ENCODE measurements around the gene GLCE.

The GLCE gene

DNA sequence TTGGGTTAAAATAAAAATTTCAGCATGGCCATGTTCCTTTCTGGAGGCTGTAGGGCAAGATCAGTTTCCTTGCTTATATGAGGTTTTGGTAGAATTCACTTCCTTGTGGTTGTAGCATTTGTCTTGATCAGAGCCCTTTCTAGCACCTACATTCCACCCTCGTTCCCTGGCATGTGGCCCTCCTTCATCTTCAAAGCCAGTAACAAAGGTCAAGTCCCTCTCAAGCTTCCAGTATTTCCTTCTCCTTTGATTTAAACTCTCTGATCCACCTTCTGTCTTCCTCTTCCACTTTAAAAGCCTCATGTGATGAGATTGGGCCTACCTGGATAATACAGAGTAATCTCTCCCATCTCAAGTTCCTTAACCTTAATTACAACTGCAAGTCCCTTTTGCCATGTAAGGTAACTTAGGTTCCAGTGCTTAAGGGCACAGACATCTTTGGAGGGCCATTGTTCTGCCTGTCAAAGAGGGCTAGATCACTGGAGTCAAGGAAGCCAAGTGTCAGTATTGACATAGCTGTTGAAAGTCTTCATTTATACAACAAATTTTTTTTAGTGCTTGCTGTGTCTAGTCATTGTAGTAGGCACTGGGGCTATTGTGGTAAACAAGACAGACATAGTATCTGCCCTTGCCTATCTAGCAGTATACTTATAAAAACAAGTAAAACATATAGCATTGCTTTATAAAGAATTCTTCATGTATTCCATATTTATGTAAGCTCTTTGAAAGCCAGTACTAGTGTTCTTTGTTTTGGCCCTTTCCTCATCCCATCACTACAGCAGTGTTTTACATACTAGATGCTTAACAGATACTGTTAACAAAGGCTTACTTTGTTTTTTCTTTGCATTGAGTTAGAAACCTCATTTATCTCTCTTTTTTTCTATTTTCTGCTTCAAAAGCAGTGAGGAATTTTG is 40.7 kb downstream of the GLCE start:
- DNase-seq (ENCODE audit: low read depth in 1 of 2, low spot score in 1 of 2): no peak

DNA sequence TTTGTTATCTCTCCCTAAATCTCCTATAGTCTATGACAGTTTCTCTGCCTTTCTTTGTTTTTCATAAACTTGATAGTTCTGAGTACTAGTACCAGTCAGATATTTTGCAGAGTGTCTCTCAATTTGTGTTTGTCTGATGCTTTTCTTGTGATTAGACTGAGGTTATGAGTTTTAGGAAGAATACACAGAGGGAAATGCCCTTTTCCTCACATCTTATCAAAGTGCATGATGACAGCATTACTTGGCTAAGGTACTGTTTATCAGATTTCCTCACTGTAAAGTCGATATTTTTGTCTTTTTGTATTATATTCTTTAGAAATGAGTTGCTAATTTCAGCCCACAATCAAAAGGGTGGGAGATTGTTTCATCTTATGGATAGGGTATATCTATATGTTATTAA is 45.6 kb downstream of the GLCE start:
- no peak for DNase-seq (ENCODE audit: low read depth in 1 of 2, low spot score in 1 of 2)

DNA sequence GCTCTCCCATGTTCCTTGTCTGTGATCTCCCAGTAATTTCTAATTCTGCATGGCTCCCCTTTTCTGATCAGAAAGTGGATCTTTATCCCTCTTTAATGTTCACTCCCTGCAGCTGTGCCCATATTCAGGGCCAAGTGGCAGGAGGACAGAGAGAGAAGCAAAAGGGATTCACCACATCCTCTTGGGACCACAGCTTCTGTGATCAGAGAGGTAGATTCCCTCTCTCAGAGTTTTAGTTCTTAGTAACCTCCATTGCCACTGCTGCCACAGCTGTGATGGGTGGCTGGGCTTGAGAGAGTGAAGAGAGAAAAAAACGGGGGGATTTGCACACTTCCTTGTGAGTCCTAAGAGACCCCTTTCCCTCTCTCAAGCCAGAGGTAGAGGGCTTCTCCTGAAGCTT is 49.2 kb downstream of the GLCE start:
- no peak for DNase-seq (ENCODE audit: low read depth in 1 of 2, low spot score in 1 of 2)

DNA sequence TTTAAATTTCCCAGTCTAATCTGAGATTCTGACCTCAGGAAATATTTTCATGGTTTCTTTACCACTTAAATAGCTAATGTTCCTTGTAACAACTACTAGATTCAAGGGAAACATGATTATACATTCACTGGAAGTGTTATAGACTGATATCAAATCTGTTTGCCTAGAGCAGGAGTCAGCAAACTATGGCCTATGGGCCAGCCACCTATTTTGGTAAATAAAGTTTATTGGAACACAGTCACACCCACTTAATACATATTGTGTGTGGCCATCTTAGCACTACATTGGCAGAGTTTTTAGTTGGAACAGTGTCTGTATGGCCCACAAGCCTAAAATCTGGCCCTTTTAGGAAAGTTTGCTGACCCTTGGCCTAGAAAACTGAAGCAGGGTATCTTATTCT is 50.1 kb downstream of the GLCE start:
- no peak for DNase-seq (ENCODE audit: low read depth in 1 of 2, low spot score in 1 of 2)

DNA sequence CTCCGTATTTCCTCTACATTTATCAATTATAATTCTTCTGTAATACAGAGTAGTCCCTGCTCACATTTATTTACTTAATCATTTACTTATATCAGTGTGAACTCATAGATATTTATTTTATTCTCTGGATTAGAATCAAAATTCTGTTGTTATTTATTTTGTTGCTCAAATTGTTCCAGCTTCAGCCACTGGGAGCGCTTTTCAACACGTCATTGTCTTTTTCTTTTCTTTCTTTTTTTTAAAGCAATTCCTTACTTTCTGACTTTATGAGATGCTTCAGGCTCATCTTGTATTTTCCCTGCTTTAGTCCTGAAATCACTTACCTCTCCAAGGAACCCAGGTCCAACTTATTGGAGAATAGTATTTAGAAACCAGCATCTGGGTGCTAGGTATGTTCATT is 53.4 kb downstream of the GLCE start:
- DNase-seq (ENCODE audit: low read depth in 1 of 2, low spot score in 1 of 2): no peak

DNA sequence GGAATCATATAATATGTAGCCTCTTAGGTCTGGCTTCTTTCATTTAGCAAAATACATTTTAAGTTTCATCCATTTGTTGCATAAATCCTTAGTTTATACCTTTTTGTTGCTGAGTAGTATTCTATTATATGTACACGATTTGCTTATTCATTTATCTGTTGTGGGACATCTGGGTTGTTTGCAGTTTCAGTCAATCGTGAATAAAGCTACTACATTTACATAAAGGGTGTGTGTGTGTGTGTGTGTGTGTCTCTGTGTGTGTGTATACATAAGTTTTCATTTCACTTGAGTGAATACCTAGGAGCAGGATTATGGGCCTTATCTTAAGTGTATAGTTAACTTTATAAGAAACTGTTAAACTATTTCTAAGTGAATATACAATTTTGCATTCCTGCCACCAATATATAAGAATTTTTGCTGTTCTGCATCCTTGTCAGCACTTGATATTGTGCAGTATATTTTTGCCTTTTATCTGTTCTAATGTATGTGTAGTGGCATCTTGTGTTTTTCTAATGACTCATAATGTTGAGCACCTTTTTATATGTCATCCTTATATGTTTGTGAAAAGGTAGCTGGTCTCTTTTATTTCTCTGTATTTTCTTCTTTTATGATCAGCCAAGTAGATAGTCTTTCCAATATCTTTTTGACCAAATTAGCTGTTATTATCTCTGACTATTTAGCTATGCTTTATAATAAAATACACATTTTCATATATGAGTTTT is 55.0 kb downstream of the GLCE start:
- DNase-seq (ENCODE audit: low read depth in 1 of 2, low spot score in 1 of 2): no peak

DNA sequence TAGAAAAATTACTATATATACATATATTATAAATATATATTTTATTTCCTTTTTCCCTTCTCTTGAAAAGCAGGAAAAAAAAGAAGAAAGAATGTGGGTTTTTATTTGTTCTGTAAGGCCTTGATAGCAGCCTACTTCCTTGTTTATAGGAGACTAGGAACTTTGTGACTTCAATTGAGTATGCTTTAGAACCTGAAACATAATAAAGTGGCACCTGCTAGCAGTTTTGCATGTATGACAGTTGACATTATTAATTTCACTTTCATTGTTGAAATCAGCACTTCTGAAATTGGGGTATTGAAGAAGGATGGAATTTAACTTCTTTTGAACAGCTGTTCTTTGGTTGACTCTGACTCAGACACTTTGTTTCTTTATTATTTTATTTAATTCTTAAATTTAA is 56.9 kb downstream of the GLCE start:
- no peak for DNase-seq (ENCODE audit: low read depth in 1 of 2, low spot score in 1 of 2)

DNA sequence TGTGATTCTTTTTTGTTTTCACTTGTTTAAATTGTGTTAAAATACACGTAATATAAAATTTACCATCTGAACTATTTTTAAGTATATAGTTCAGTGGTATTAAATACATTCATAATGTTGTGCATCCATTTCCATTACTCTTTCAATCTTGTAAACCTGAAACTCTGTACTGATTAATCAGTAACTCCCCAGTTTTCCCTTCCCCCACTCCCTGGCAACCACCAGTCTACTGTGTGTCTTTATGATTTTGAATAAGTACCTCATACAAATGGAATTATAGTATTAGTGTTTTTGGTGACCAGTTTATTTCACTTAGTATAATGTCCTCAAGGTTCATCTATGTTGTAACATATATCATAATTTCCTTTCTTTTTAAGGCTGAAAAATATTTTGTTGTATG is 59.3 kb downstream of the GLCE start:
- no peak for DNase-seq (ENCODE audit: low read depth in 1 of 2, low spot score in 1 of 2)

DNA sequence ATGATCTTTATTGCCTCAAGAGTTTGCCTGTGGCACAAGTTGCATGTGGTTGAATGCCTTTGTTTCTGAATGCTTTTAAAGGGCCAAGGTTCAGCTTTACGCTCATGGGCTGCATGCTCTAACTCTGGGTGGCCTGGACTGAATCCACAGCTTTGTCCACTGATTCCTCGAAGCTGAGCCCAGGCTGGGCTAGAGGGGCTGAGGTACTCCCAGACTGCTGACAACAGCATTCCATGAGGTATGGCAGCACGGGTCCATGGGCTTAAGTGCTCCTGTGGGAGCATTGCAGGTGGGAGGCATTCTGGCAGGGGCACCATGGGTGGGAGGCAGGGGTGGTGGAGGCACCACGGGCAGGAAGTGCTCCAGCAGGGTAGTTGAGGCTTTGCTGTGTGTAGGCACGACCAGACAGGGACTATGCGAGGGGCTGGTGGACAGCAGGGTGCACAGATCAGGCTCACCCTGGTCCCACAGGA is 61.6 kb downstream of the GLCE start:
- DNase-seq (ENCODE audit: low read depth in 1 of 2, low spot score in 1 of 2): no peak

DNA sequence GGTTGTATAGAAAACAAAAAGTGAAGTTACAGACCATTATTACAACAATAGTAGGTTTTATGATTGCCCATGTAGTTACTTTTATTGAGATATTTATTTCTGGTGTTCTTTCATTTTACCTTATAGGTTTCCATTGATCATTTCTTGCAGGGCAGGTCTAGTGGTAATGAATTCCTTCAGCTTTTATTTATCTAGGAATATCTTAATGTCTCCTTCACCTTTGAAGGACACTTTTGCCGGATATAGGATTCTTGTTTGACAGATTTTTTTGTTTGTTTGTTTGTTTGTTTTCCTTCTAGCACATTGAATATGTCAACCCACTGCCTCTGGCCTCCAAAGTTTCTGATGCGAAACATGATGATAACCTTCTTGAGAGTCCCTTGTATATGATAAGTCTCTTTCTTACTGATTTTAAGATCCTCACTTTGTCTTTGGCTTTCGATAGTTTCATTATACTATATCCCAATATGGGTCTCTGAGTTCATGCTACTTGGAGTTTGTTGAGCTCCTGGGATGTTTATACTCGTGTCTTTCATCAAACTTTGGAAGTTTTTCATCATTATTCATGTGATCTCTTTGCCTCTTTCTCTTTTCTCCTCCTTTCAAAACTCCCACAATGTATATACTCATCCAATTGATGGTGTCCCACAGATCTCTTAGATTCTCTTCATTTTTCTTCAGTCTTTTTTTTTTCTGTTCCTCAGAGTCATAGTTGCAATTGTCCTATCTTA is 62.8 kb downstream of the GLCE start:
- DNase-seq (ENCODE audit: low read depth in 1 of 2, low spot score in 1 of 2): no peak

DNA sequence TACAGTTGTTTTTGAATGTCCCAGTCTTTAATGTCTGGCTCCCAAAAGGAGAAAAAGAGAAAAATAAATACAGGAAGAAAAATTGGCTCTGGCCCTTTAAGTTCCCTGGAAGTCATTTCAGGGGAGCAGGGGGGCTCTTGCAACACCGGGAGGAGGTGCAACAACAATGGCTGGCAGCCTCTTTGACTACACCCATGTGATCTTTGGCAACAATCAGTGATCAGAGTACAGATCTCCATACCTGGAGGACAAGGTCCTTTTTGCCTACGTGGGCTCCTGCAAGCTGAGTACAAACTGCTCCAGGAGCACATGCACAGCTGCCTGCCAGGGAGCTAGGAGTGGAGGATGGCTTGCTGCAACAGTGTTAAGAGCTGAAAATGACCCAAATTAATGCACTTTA is 63.9 kb downstream of the GLCE start:
- DNase-seq (ENCODE audit: low read depth in 1 of 2, low spot score in 1 of 2): no peak

DNA sequence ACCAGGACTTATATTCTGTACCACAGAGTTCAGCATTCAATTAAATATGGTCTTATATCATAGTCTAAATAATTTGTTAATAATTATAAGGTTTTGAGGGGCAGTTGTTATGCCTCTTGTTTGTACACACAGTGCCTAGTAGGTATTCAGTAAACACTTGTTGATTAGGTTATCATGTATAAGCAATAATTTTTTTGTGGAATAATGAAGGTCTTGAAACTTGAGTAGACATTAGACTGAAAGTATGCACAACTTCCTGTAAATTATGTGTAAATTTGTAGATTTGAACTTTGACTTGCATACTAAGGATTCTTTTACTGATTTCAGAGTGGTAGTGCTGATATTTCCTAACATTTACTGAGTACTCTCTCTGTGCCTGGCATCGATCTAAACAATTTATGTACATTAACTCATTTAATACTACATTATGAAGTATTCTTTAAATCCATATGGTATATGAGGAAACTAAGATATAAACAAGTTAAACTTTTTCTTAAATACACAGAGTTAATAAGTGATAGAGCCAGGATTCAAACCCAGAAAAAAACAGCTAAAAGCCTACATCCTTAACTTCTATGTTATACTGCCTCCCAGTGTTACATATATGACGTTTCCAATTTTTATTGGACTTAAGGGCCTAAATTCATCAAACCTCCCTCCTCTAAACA is 65.1 kb downstream of the GLCE start:
- DNase-seq (ENCODE audit: low read depth in 1 of 2, low spot score in 1 of 2): no peak

DNA sequence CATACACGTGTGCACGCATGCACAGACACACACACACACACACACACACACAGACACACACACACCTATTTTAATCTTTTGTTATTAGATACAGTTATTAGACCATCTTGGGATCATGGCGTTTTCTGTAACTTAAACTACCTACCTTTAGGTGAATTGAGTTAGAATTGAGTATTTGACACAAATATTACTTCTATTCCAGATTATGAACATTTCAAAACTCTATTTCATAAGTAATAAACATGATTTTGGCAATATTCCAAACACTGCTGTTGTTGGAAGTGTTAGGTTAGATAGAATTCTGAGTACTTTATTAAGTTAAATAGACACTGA is 65.6 kb downstream of the GLCE start:
- no peak for DNase-seq (ENCODE audit: low read depth in 1 of 2, low spot score in 1 of 2)

DNA sequence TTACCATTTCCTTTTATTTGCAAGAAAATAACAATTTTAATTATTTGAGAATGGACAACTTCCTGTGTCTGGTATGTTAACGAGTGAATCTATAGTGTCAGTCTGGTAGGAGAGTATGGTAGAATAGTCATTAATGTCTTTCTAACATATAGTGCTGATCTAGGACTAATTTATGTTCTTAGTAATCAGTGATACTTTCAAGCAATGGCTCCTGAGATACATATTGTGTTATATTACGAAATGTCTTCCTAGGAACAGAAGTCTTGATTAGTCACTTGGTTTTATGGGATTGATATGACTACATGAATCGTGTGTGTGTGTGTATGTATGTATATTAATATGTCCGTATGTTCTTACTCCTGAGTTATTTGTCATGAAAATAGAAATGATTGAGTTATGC is 71.7 kb downstream of the GLCE start:
- DNase-seq (ENCODE audit: low read depth in 1 of 2, low spot score in 1 of 2): no peak

DNA sequence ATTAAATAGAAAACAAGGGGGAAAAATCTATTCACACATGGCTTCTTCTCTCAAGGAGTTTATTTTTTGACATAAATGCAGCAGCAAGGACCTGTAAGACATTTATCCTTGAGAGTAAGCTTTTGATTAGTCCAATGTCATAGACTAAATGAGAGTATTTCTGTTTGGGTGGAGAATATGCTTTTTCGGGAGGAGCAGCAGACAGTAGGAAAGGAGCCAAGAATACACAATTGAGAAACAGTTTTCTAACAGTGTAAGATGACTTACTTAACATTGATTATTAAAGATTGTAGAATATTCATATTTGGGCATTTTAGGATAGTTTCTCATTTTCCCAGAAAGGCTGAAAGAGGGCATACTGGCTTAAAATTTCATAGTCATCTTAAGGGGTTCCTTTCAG is 72.3 kb downstream of the GLCE start:
- no peak for DNase-seq (ENCODE audit: low read depth in 1 of 2, low spot score in 1 of 2)

DNA sequence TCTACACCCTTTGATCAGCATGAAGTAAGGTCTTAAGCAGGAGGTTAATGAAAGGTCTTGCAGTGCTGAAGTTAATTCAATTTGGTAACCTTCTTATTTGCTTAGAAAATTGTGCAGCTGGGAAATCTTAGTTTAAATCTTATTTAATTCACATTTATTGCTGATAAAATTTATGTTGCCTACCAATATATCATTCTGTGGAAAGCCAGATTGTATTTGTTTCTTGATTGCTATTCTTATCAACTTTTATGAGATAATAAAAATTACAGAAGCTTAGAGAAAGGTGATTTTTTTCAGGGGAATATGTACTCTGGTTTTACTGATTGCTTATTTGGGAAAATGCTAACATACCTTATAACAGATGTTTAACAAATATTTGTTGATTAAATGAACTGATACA is 74.2 kb downstream of the GLCE start:
- no peak for DNase-seq (ENCODE audit: low read depth in 1 of 2, low spot score in 1 of 2)

DNA sequence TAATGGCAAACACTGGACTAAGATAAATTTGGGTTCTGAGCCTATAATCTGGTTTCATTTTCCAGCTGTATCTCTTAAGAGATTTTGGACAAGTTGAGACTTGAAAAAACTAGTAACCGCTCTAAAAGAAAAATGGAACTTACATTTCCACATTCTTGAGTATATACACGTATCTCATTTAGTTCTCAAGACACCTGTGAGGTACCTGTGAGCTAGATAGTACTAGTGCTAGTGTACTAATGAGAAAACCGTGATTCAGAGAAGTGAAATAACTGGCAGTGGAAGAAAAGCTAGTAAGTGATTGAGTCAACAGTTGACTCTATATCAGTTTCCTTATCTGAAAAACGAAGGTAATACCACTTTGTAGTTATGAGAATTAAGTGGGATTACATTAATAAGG is 76.1 kb downstream of the GLCE start:
- no peak for DNase-seq (ENCODE audit: low read depth in 1 of 2, low spot score in 1 of 2)

DNA sequence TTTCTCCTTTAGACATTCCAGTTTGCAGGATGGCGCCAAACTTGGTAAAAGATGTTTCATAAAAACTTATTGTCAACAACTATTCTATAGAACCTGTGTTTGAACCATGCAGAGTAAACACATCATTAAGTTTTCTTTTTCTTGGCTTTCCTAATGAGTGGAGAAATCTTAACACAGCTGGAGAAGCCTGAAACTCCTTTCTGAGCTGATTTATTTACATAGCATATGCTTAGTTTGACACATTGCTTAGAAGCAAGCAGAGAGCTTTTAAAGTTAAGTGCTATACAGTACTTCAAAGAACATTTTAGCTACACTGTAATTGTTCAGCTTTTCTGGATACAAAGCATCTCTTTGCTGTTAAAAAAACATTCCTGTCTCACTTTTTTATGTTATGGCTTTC is 77.3 kb downstream of the GLCE start:
- no peak for DNase-seq (ENCODE audit: low read depth in 1 of 2, low spot score in 1 of 2)

DNA sequence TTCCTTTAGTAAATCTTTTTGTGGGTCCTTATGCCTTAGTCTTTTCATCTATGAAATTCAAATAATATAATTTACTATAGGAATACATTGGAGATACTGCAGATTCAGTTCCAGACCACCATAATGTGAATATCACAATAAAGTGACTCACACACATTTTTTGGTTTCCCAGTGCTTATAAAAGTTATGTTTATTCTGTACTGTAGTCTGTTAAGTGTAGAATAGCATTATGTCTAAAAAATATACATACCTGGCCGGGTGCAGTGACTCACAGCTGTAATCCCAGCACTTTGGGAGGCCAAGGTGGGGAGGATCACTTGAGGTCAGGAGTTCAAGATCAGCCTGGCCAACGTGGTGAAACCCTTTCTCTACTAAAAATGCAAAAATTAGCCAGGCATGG is 84.4 kb downstream of the GLCE start:
- DNase-seq (ENCODE audit: low read depth in 1 of 2, low spot score in 1 of 2): no peak

DNA sequence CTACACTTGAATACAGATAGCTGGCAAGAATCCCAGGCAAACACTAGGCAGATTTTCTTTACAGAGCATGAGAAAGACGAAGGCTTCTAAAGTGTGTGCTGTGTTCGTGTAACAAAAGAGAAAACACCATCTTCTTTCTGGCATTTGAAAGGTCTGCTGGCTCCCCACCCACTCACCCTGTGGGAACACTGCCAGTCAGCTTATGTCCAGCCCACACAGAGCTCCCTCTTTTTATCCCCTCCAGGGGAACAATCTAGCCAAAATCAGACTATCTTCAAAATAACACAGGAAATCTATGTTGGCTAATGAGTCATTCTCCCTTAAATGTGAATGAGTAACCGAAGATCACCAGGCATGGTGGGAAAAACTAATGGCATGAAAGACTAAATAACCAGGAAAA is 92.7 kb downstream of the GLCE start:
- no peak for DNase-seq (ENCODE audit: low read depth in 1 of 2, low spot score in 1 of 2)

DNA sequence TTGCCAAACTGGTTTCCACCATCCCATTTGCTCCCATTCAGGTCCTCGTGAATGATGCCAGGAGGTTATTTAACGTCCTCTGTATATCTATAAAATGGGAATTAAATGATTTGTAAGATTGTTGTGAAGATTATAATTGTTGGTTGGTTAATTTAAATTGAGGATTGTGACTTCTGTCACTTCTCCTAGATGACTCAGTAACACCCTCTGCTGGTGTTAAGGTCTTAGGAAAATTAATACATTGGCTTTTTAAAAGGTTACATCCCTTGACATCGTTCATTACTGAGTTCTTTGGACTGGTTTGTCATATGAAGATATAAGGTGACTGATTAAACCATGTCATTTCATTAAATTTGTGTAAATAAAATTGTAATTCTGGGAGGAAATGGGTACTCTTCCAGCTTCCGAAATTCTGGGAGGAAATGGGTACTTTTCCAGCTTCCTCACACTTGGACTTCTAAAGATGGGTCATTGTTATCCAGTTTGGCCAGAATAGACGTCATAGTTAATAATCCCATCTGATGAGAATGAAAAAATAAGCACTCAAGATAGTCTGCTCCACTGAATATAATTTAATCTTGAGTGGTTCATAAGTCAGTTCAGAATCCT is 105.0 kb downstream of the GLCE start:
- DNase-seq (ENCODE audit: low read depth in 1 of 2, low spot score in 1 of 2): no peak

All from stimulated activated CD4-positive, alpha-beta T cell treated with anti-CD3 and anti-CD28 coated beads, Interleukin-15, amount 100 ng/mL, for 1 hour (primary cell).